ENCODE data around the gene BCORL1.

Gene BCORL1

DNA sequence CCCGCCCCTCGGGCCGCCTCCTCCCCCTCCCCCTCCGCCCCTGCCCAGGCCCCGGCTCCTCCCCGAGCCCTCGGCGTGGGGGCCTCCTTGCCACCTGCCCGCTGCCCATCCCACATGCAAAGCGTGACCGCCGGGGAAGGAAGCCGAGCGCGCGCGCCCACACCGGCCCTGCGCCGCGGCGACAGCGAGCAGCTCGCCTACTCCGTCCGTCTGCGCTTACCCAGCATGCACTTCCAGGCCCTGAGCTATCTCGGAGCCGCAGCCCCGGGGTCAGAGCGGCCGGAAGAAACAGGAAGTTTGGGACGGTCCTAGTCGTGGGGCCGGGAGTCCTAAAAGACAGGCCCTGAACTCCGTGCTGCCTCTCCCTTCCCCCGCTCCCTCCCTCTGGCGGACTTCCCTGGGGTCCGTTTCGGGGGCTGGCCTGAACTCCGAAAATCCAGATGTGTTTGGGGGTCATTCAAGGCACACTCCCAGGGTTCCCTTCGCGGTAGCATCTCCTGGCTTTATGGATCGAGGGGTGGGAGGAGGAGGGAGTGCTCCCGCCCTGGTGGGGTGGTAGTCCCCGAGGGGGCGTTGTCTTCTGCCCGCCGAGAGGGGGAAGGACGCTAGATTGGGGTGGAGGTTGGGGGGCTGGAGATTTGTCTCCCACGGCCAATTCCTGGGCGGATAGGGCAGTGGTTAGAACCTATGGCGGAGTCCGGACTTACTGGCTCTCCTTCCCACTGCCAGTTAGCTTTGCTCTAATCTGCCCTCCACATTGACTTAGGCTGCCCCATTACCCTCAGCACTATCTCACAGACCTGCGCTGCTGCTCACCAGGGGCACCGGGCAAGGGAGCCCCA is 25.0 kb upstream of the BCORL1 start:
- Histone ChIP-seq H3K36me3 (no peaks in the 10 kb centered on the region), H3K9me3 (no peaks in the 10 kb centered on the region), H3K4me1 (peaks cover 0 to 14% (median 6%) of the 10 kb centered on the region in 4 donors), H3K27ac (peak overlapping the region; percentile 37 to 44), H3K4me3 (peak overlapping the region; percentile 42 to 56), H3K27me3 (no peaks in the 10 kb centered on the region)
- TF ChIP-seq, protein P1, sequence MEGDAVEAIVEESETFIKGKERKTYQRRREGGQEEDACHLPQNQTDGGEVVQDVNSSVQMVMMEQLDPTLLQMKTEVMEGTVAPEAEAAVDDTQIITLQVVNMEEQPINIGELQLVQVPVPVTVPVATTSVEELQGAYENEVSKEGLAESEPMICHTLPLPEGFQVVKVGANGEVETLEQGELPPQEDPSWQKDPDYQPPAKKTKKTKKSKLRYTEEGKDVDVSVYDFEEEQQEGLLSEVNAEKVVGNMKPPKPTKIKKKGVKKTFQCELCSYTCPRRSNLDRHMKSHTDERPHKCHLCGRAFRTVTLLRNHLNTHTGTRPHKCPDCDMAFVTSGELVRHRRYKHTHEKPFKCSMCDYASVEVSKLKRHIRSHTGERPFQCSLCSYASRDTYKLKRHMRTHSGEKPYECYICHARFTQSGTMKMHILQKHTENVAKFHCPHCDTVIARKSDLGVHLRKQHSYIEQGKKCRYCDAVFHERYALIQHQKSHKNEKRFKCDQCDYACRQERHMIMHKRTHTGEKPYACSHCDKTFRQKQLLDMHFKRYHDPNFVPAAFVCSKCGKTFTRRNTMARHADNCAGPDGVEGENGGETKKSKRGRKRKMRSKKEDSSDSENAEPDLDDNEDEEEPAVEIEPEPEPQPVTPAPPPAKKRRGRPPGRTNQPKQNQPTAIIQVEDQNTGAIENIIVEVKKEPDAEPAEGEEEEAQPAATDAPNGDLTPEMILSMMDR (IDR thresholded peaks at IDR 0.05), result no peak
- peak; percentile 38 to 71 for DNase-seq
- intact Hi-C loops (cut with DNase I; ENCODE audit: low total_unique reads), result loop anchor here (5.0 kb wide), 1 partner anchor 610 kb away; no protein-coding TSS in a partner anchor

DNA sequence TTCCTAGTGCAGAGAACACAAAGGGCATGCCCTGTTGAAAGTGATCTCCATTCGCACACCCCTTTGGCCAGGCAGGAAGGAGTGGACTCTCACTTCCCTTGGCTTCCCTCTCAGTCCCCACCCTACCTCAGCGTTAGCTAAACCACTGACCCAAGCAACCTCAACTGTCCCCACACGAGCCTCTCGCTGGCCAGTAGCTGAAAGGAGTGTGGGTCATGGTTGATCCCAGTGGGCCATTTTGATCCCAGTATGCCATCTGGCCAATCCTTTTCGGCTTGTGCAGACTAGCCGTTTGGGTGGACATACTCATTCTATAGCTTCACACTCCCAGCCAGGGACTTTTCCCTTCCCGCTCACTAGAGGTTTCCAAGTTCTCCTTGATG is 24.4 kb upstream of the BCORL1 start:
- DNase-seq, result no peak
- Histone ChIP-seq H3K9me3 (no peaks in the 10 kb centered on the region), H3K27me3 (no peaks in the 10 kb centered on the region), H3K4me3 (no peak overlapping the region), H3K36me3 (no peaks in the 10 kb centered on the region), H3K27ac (no peak overlapping the region), H3K4me1 (peaks cover 0 to 12% (median 4%) of the 10 kb centered on the region in 4 donors)
- intact Hi-C loops (cut with DNase I; ENCODE audit: low total_unique reads), result loop anchor here (5.0 kb wide), 1 partner anchor 611 kb away; no protein-coding TSS in a partner anchor
- TF ChIP-seq, protein P1 (IDR thresholded peaks at IDR 0.05), result no peak

DNA sequence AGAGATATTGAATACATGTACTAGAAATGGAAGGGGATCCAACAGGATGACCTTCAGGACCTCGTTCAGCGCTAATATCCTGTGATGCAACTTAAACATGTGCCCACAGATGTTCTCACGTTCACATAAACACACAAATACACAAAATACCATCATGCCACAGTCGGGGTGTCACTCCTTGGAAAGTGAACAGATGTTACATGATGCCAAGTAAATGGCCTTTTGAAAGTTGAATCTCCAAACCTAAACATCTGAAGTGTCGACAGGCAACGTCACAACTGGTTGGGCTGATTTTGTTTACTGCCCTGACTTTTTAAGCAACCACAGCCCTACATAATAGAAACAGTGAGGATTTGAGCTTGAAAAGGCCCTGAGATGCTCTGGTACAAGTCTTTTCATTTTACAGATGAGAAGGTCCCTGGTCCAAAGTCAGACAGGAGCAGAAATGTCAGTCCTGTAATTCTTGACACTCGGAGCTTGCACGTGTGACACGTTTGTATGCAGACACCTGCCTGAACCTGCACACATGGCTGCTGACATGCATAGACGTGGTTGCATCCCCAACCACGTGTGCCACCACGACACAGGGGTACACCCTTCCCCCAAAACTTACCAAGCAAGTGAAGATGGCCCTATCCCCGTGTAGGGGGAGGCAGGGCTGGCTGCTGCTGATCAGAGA is 23.5 kb upstream of the BCORL1 start:
- Histone ChIP-seq H3K27me3 (no peaks in the 10 kb centered on the region), H3K4me1 (peaks cover 0 to 8% (median 3%) of the 10 kb centered on the region in 4 donors), H3K36me3 (no peaks in the 10 kb centered on the region), H3K4me3 (no peak overlapping the region), H3K9me3 (no peaks in the 10 kb centered on the region), H3K27ac (no peak overlapping the region)
- TF ChIP-seq, protein P1 (IDR thresholded peaks at IDR 0.05), result no peak
- DNase-seq, result no peak
- intact Hi-C loops (cut with DNase I; ENCODE audit: low total_unique reads), result loop anchor here (5.0 kb wide), 1 partner anchor 612 kb away; no protein-coding TSS in a partner anchor

DNA sequence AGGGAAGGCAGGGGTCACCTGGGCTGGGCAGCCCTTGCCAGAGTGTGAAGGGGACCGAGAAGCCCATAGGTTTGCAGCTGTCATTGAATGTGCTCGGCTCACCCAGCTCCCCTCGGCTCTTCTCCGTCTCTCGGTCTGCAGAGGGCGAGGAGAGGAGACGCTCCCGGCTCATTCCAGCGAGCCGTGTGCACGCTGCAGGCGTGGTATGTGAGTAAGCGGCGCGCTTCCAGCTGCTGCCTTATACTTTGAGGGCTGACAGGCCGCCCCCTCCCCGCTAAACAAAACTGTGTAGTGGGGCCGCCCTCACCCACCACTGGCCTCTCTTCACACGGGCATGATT is 23.0 kb upstream of the BCORL1 start:
- Histone ChIP-seq H3K4me1 (peaks cover 0 to 8% (median 3%) of the 10 kb centered on the region in 4 donors), H3K27me3 (no peaks in the 10 kb centered on the region), H3K36me3 (no peaks in the 10 kb centered on the region), H3K4me3 (no peak overlapping the region), H3K27ac (no peak overlapping the region), H3K9me3 (no peaks in the 10 kb centered on the region)
- intact Hi-C loops (cut with DNase I; ENCODE audit: low total_unique reads), result loop anchor here (5.0 kb wide), 1 partner anchor 612 kb away; no protein-coding TSS in a partner anchor
- DNase-seq, result no peak
- TF ChIP-seq, protein P1 (IDR thresholded peaks at IDR 0.05), result no peak

DNA sequence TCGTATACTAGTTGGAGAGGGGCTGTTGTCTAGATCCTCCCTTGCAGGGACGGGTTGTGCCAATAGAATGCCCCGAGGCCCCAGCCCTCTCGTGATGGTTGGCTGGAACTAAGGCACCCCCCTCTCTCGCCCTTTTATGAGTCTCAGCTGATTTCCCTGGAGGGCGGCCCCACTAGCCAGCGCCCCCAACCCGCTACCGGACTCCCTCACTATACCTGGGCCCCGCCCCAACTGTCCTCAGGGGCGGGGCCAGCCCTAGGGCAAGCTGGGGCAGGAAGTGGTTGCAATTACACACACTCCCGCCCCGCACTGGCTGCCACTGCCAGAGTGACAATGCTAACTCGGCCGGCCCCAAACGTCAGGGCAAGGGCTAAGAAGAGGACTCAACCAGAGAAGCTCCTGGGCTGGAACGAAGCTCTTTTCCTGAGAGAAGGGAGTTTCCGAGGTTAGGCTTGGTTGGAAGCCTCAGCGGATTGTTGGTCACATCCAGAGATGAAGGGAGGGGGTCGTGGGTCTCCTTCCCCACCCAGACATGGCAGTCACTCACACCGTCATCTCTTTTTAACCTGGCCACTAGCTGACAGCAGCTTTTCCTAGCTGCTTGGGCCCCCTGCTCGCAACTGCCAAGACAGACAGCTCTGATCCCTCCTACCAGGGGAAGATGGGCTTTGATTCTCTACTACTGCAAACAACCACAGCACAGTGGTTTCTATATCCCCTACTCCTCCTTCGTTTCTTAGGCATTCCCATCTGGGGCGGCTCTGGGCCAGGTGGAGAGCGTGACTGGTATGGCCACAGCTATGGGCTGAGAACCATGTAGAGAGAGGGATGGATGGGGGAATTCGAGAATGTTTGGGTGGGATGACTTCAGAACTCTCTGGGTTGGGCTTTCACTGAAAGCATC is 21.0 kb upstream of the BCORL1 start:
- no peaks in the 10 kb centered on the region for H3K9me3 ChIP-seq
- H3K27ac ChIP-seq, result no peak overlapping the region
- TF ChIP-seq, protein P1 (IDR thresholded peaks at IDR 0.05), result no peak
- H3K27me3 ChIP-seq, result no peaks in the 10 kb centered on the region
- H3K4me1 ChIP-seq, result peaks cover 0 to 8% (median 3%) of the 10 kb centered on the region in 4 donors
- no peak for DNase-seq
- peak overlapping the region; percentile 3 to 6 for H3K4me3 ChIP-seq
- H3K36me3 ChIP-seq, result no peaks in the 10 kb centered on the region
- intact Hi-C loops (cut with DNase I; ENCODE audit: low total_unique reads), result no loop called here
